Ovary (tissue), 3 donors: Measurements from ENCODE around the gene CTNNA3.

ENCODE experiments used
- EP300 ChIP-seq: sonication (generic); formaldehyde crosslinking; IDR thresholded peaks from one replicate; pipeline ENCODE4 v1.6.1; 2017; ENCODE audit warnings: antibody characterized with exemption
- TF ChIP-seq, protein P1 (sequence below), 3 donors: fragments of 450-650 bp in 2 of 3; fragments of 200-600 bp in 1 of 3; IDR thresholded peaks; one replicate each; pipeline versions ENCODE4 v1.5.1 to v1.8.0; 2016 to 2022; ENCODE audit warnings: antibody characterized with exemption in 3 of 3, mild to moderate bottlenecking in 1 of 3
- donor health status: DM: no; HTN: no; CAD: no.

DNA sequence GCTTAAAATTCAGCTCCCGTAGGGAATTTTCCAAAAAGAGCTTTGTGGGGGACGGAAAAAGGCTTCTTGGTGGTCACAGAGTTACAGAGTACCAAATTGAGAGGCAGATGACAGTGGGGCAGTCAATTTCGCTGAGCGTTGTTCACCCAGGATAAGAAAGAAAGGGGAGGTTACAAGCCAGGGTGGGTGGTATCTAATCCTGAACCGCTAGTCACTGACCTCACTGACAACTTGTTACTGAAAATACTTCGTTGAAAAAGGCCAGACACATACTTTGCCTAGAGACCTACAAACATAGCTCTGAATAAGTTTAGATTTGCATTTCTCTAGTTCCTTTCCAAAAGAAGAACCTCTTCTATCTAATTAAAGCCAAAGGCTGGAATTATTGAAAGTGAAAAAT, at the start of gene CTNNA3:
- TF ChIP-seq, protein P1, sequence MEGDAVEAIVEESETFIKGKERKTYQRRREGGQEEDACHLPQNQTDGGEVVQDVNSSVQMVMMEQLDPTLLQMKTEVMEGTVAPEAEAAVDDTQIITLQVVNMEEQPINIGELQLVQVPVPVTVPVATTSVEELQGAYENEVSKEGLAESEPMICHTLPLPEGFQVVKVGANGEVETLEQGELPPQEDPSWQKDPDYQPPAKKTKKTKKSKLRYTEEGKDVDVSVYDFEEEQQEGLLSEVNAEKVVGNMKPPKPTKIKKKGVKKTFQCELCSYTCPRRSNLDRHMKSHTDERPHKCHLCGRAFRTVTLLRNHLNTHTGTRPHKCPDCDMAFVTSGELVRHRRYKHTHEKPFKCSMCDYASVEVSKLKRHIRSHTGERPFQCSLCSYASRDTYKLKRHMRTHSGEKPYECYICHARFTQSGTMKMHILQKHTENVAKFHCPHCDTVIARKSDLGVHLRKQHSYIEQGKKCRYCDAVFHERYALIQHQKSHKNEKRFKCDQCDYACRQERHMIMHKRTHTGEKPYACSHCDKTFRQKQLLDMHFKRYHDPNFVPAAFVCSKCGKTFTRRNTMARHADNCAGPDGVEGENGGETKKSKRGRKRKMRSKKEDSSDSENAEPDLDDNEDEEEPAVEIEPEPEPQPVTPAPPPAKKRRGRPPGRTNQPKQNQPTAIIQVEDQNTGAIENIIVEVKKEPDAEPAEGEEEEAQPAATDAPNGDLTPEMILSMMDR (IDR thresholded peaks at IDR 0.05): no peak
- no peak for TF ChIP-seq EP300
